Activated naive CD4-positive, alpha-beta T cell treated with anti-CD3 and anti-CD28 coated beads for 36 hours (primary cell): ENCODE data around the gene TMEM255B. TPM values are rescaled to one million over a fixed set of nuclear protein-coding genes. Genes with fewer than 3 reads are reported as not detected.
A peak's percentile ranks its signal among the peaks of the same experiment; 100 is the strongest.

ENCODE experiments used
- CTCF ChIA-PET: fragments of 350-600 bp; sonication (Branson Sonifier 250); formaldehyde crosslinking; loops from one replicate; lab custom pipeline; 2021; ENCODE audit warnings: antibody characterized with exemption; lab: Charles Lee
- DNase-seq: peaks from one replicate; pipeline ENCODE4 v3.0.0-alpha.2; 2020
- H3K27ac Mint-ChIP-seq: one replicate; pipeline ENCODE4 v1.8.0; 2021; ENCODE audit warnings: mild to moderate bottlenecking, mixed read lengths
- H3K27me3 Mint-ChIP-seq: one replicate; pipeline ENCODE4 v1.8.0; 2021; ENCODE audit warnings: low read depth, mixed read lengths
- H3K36me3 Mint-ChIP-seq: one replicate; pipeline ENCODE4 v1.8.0; 2021; ENCODE audit warnings: low read depth, mixed read lengths
- H3K4me1 Mint-ChIP-seq: one replicate; pipeline ENCODE4 v1.8.0; 2021; ENCODE audit warnings: low read depth, mixed read lengths
- H3K4me3 Mint-ChIP-seq: one replicate; pipeline ENCODE4 v1.8.0; 2021; ENCODE audit warnings: mild to moderate bottlenecking, moderate library complexity, mixed read lengths
- H3K9me3 Mint-ChIP-seq: one replicate; pipeline ENCODE4 v1.8.0; 2021; ENCODE audit warnings: mixed read lengths
- intact Hi-C: fragments of 100-400 bp; cut with micrococcal nuclease; formaldehyde crosslinking; loops from one replicate; pipeline ENCODE4 v1.15.1; 2023
- total RNA-seq, 2 experiments: library from RNA; stranded (reverse); gene quantifications; one replicate each; pipeline ENCODE4 v1.2.3, GENCODE V29; 2021

The TMEM255B gene
- total RNA-seq, 2 experiments from 2014 or later: 1.1 TPM

DNA sequence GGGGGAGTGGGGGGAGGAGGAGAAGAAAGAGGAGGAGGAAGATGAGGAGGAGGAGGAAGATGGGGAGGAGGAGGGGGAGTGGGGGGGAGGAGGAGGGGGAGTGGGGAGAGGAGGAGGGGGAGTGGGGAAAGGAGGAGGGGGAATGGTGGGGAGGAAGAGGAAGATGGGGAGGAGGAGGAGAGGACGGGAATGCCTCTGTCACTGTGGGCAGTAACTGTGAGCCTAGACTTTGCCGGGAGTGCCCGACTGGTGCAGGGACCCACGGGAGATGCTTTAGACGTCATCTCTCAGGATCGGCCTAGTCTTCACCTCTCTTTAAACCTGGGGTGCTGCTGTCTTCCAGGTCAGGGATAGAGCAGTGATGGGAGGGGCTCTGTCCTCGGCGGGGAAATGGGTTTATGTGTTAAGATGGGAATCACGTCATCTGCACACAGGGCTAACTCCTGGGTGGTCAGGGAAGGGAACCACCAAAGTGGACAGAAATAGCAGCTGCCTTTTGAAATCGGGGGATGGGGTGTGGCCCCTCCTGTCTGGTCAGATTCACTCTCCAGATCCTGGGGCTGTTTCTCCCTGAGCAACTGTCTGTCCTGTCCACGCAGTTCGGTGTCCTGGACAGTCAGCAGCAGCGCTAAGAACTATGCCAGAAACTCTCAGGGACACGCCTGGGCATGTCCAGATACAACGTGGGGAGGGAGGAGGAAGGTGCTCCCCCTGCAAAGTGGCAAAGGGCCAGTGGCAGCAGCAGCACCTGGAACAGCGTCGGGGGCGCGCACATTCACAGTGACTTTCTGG, 77.9 kb downstream of the TMEM255B start:
- Mint-ChIP-seq H3K36me3 (peaks cover 3% of the 10 kb centered on the region), H3K9me3 (peaks cover under 1% of the 10 kb centered on the region), H3K4me3 (no peak overlapping the region), H3K27me3 (no peaks in the 10 kb centered on the region), H3K4me1 (peaks cover 17% of the 10 kb centered on the region), H3K27ac (peak overlapping the region; percentile 70)
- intact Hi-C loops: no loop called here
- DNase-seq: peak; percentile 22
- CTCF ChIA-PET: no interaction called here

GRCh38 chr13:113837560-113838355, 78.7 kb downstream of the TMEM255B start:
- H3K9me3 Mint-ChIP-seq: peaks cover 3% of the 10 kb centered on the region

GRCh38 chr13:113838711-113839201, 79.7 kb downstream of the TMEM255B start:
- Mint-ChIP-seq H3K27ac (no peak overlapping the region), H3K27me3 (no peaks in the 10 kb centered on the region), H3K9me3 (peaks cover 3% of the 10 kb centered on the region), H3K36me3 (no peaks in the 10 kb centered on the region), H3K4me3 (no peak overlapping the region), H3K4me1 (peaks cover 19% of the 10 kb centered on the region)
- CTCF ChIA-PET: no interaction called here
- intact Hi-C loops: no loop called here
- DNase-seq: no peak

More at GRCh38 chr13:113837560-113838355, 78.7 kb downstream of the TMEM255B start:
- H3K27ac Mint-ChIP-seq: peak overlapping the region; percentile 70
- H3K4me1 Mint-ChIP-seq: peaks cover 19% of the 10 kb centered on the region
- DNase-seq: no peak
- CTCF ChIA-PET: no interaction called here
- H3K27me3 Mint-ChIP-seq: no peaks in the 10 kb centered on the region
- no peak overlapping the region for H3K4me3 Mint-ChIP-seq
- H3K36me3 Mint-ChIP-seq: peaks cover 3% of the 10 kb centered on the region
- intact Hi-C loops: no loop called here

- peaks cover 24% of the 10 kb centered on the region for H3K4me1 Mint-ChIP-seq
- no peak overlapping the region for H3K4me3 Mint-ChIP-seq
- H3K27me3 Mint-ChIP-seq: no peaks in the 10 kb centered on the region
- no peak overlapping the region for H3K27ac Mint-ChIP-seq
- peaks cover 3% of the 10 kb centered on the region for H3K9me3 Mint-ChIP-seq
- intact Hi-C loops: no loop called here
- DNase-seq: no peak
- H3K36me3 Mint-ChIP-seq: no peaks in the 10 kb centered on the region
- CTCF ChIA-PET: no interaction called here
Measured at GRCh38 chr13:113839536-113840204, 80.6 kb downstream of the TMEM255B start.

DNA sequence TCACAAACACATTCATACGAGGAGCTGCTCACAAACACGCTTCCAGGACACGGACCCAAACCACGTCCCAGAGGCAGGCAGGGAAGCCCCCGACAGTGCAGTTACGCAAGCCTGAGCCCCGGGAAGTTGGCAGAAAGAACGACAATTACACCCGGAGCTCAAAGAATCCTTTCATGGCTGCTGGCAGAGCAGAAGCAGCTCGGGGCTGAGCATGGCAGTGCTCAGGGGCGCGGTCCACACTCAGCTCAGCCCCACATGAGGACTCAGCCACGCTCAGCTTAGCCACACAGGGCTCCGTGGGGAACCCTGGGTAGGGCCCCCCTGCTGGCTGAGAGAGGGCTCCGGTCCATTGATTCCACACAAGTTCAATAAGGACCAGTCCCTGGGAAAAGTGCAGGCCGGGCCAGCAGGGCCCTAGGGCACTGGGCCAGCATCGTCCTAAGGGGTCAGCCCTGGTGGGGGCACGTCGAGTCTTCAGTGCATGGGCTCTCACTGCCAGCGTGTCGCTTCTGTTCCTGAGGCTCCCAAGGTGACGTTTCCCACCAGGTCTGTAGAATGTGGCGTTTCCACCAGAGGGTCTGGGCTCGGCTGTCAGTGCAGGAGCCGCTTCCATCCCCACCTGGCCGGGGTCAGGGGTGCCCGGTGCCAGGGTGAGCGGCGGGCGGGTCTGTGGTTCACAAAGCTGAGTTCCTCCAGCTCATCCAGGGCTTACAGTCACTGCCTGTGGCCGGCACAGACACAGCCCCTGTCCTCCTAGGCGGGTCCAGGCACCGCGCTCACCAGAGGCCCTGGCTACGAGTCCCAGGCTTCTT, 81.7 kb downstream of the TMEM255B start:
- Mint-ChIP-seq H3K4me1 (peaks cover 32% of the 10 kb centered on the region), H3K27ac (no peak overlapping the region), H3K4me3 (no peak overlapping the region), H3K36me3 (no peaks in the 10 kb centered on the region), H3K27me3 (no peaks in the 10 kb centered on the region), H3K9me3 (peaks cover 3% of the 10 kb centered on the region)
- intact Hi-C loops: no loop called here
- DNase-seq: no peak
- CTCF ChIA-PET: interaction anchor here (0.6 kb wide), 1 partner anchor 336 kb away, joined by 4 read pairs; no protein-coding TSS in a partner anchor

DNA sequence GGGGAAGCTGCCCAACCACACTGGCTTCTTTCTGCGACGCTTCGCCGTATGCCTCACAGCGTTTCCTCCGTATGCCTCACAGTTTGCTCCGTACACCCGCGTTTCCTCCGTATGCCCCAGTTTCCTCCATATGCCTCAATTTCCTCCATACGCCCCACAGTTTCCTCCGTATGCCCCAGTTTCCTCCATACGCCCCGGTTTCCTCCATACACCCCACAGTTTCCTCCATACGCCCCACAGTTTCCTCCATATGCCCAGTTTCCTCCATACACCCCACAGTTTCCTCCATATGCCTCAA, 82.3 kb downstream of the TMEM255B start:
- peaks cover 3% of the 10 kb centered on the region for H3K9me3 Mint-ChIP-seq
- CTCF ChIA-PET: no interaction called here
- no peak overlapping the region for H3K4me3 Mint-ChIP-seq
- H3K36me3 Mint-ChIP-seq: no peaks in the 10 kb centered on the region
- peaks cover 36% of the 10 kb centered on the region for H3K4me1 Mint-ChIP-seq
- no peak overlapping the region for H3K27ac Mint-ChIP-seq
- no peaks in the 10 kb centered on the region for H3K27me3 Mint-ChIP-seq
- DNase-seq: no peak
- intact Hi-C loops: no loop called here

DNA sequence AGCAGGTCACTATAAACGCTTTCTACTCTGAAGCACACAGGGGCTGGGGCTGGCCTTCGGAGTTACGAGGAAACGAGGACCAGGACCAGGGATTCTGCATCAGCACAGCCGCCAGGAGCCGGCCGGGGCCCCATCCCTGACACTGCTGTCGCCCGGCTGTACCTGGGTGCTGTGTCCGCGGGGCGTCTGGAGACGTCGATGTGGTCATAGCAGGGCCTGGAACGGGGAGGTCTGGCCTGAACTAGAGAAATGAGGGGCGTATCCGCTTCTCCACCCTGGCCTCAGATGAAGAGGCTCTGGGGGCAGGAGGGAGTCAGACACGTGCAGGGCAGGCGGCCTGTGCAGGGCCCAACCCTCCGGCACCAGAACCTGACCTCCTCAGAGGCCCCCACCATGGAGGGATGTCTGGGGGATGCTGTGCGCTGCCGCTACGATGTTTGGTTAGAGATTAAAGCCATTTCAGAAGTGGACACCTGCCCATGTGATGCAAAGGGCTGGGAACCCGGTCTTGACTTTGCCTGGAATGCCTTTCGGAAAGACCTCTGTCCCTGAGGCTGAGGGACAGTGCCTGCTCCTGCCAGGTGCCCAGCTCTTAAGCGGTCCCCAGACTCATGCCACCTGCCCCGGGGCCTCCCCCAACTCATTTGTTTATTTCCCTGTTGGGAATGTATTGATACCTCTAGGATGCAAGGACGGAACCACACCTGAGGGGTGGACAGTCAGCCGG, 83.5 kb downstream of the TMEM255B start:
- Mint-ChIP-seq H3K4me3 (no peak overlapping the region), H3K27me3 (no peaks in the 10 kb centered on the region), H3K9me3 (peaks cover 3% of the 10 kb centered on the region), H3K4me1 (peaks cover 34% of the 10 kb centered on the region), H3K27ac (peak overlapping the region; percentile 9), H3K36me3 (no peaks in the 10 kb centered on the region)
- CTCF ChIA-PET: no interaction called here
- intact Hi-C loops: no loop called here
- DNase-seq: no peak

DNA sequence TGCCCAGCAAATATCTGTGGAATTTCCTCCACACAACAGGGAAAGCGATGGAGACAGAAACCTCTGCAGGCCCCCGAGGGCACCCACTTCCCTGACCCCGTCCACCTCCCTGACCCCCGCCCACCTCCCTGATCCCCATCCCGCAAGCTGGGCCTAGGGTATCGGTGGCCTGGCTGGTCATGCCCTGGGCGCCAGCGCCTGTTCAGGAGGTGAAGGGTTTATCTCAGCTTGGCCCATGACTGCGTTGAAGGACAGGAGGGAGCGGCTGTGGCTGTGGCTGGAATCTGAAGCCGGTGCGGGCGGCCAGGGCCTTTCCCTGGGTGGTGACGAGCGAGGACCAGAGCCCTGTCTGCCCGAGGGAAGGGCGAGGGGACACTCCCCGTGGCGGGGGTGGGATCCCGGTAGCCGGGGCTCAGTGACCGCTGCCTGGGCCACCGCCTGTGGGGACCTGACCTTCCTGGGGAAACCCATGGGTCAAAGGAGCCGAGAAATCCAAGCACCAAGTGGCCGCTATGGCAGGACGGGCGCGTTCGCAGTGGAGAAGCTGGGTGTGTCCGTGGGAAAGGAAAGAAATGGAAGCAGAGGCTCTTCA, 84.1 kb downstream of the TMEM255B start:
- DNase-seq: no peak
- intact Hi-C loops: no loop called here
- Mint-ChIP-seq H3K4me3 (no peak overlapping the region), H3K4me1 (peaks cover 31% of the 10 kb centered on the region), H3K27me3 (no peaks in the 10 kb centered on the region), H3K27ac (no peak overlapping the region), H3K36me3 (no peaks in the 10 kb centered on the region), H3K9me3 (peaks cover 3% of the 10 kb centered on the region)
- CTCF ChIA-PET: no interaction called here

GRCh38 chr13:113843864-113844556, 85.0 kb downstream of the TMEM255B start:
- H3K4me3 Mint-ChIP-seq: no peak overlapping the region
- no peaks in the 10 kb centered on the region for H3K36me3 Mint-ChIP-seq
- peaks cover 31% of the 10 kb centered on the region for H3K4me1 Mint-ChIP-seq
- CTCF ChIA-PET: no interaction called here
- H3K27ac Mint-ChIP-seq: no peak overlapping the region
- H3K9me3 Mint-ChIP-seq: peaks cover 3% of the 10 kb centered on the region
- intact Hi-C loops: no loop called here
- DNase-seq: no peak
- no peaks in the 10 kb centered on the region for H3K27me3 Mint-ChIP-seq

DNA sequence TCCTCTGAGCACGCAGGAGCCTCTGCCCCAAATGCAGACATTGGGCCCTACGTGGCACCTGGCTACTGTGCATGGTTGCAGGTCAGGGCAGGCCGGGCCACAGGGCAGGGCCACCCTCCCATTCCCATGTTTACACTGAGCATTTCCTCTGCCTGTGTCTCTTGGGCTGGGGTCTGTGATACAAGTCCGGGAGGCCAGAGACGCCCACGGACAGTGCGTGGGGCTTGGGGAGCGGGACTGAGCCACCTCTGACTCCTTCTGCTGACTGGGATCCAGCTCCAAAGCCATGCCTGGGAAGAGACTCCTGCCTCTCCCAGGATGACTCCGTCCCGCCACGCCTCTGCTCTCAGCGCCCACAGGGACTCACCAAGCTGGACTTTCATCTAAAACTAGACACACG, 86.0 kb downstream of the TMEM255B start:
- Mint-ChIP-seq H3K4me3 (no peak overlapping the region), H3K27me3 (no peaks in the 10 kb centered on the region), H3K36me3 (no peaks in the 10 kb centered on the region), H3K27ac (no peak overlapping the region), H3K9me3 (peaks cover 3% of the 10 kb centered on the region), H3K4me1 (peaks cover 31% of the 10 kb centered on the region)
- DNase-seq: no peak
- CTCF ChIA-PET: interaction anchor here (0.6 kb wide), 1 partner anchor 44 kb away, joined by 3 read pairs; no protein-coding TSS in a partner anchor
- intact Hi-C loops: no loop called here
